Adrenal gland (tissue), 12 donors: ENCODE data around the gene TDO2. TPM values are rescaled to one million over a fixed set of nuclear protein-coding genes. Genes with fewer than 3 reads are reported as not detected.

Experiments used
- DNase-seq, 7 donors: peaks; one replicate each; pipeline ENCODE4 v3.0.0-alpha.2; 2019 to 2020
- H3K27ac ChIP-seq, 5 donors: fragments of 200-600 bp; sonication (generic) in 4 of 5; 1 replicate in 3 of 5; 2 replicates in 2 of 5; pipeline versions ENCODE4 v1.5.1 to v1.8.0; 2016 to 2020; ENCODE audit warnings: mild to moderate bottlenecking in 1 of 5
- H3K27me3 ChIP-seq: fragments of 200-600 bp; 2 replicates; pipeline ENCODE4 v1.8.0; 2021
- H3K36me3 ChIP-seq, 2 donors: fragments of 200-600 bp; replicated peaks in 1 of 2; 1 replicate in 1 of 2; 2 replicates in 1 of 2; pipeline versions ENCODE4 v1.5.1 to v1.8.0; 2018 to 2022
- H3K4me1 ChIP-seq, 2 donors: fragments of 200-600 bp; replicated peaks in 1 of 2; 1 replicate in 1 of 2; 2 replicates in 1 of 2; pipeline versions ENCODE4 v1.5.1 to v1.8.0; 2018 to 2021
- H3K4me3 ChIP-seq, 4 donors: fragments of 200-600 bp; sonication (generic) in 3 of 4; one replicate each; pipeline ENCODE4 v1.5.1; 2016 to 2018
- H3K9me3 ChIP-seq, 3 donors: fragments of 200-600 bp; sonication (generic) in 1 of 3; replicated peaks in 1 of 3; 1 replicate in 2 of 3; 2 replicates in 1 of 3; pipeline versions ENCODE4 v1.5.1 to v1.8.0; 2016 to 2021
- CTCF ChIP-seq, 6 experiments: fragments of 450-650 bp in 4 of 6; fragments of 200-600 bp in 2 of 6; sonication (generic) in 1 of 6; IDR thresholded peaks; 1 replicate in 5 of 6; 2 replicates in 1 of 6; pipeline versions ENCODE4 v1.5.1 to v1.8.0; 2016 to 2021; ENCODE audit warnings: antibody characterized with exemption in 6 of 6, mild to moderate bottlenecking in 2 of 6, moderate library complexity in 1 of 6
- POLR2A ChIP-seq, 2 donors: fragments of 450-650 bp; IDR thresholded peaks; one replicate each; pipeline ENCODE4 v1.6.1; 2017; ENCODE audit warnings: antibody characterized with exemption in 2 of 2, mild to moderate bottlenecking in 2 of 2, moderate library complexity in 1 of 2
- WGBS, 4 donors: extraction: QIAGEN DNeasy Blood & Tissue Kit in 2 of 4; methylation state at CpG; one replicate each; pipeline versions ENCODE4 v1.1.5 to v1.1.7; 2013 to 2017; 5-methylcytosine and 5-hydroxymethylcytosine counted together
- intact Hi-C, 2 donors: fragments of 100-400 bp; cut with DNase I; formaldehyde crosslinking; loops; one replicate each; pipeline versions ENCODE4 v1.14.1 to v1.15.0; 2022 to 2023
- polyA plus RNA-seq, 3 donors: library from polyadenylated mRNA; stranded (reverse); fragments of 200-250 nt in 2 of 3; fragments of 350-450 nt in 1 of 3; fragmentation: Illumina TruSeq in 1 of 3; extraction: RNeasy Lipid Tissue Mini Kit (QIAGEN cat#74804) in 1 of 3; gene quantifications; one replicate each; pipeline ENCODE4 v1.2.3, GENCODE V29; 2013 to 2014
- total RNA-seq, 9 donors: library from RNA; depleted of rRNA in 4 of 9; stranded (reverse); fragments of >200 nt in 4 of 9; fragments of 120-200 nt in 1 of 9; fragmentation: NEBNext Ultra II Directional in 1 of 9; extraction: Animal tissue kit (Norgen Biotek cat#: 25700) in 1 of 9; gene quantifications; one replicate each; pipeline versions ENCODE4 v1.1.0 to v1.2.4, GENCODE V29; 2013 to 2023
- donor health status: healthy with polysubstance abuse.
- donor health status: Bipolar disorder and iron deficiency.
- donor health status: DM: yes; HTN: yes; CAD: no.
- donor health status: DM: no; HTN: no; CAD: no.
- donor health status: DM: no; HTN: no; CAD: no.
- donor health status: DM: yes; HTN: yes; CAD: no.

Gene TDO2
- total and polyA plus RNA-seq, 12 donors: 0.56 to 9.8 (median 2.6) TPM

- DNase-seq: no peak
- H3K9me3 ChIP-seq: peaks cover 0 to 5% (median 0%) of the 10 kb centered on the region in 3 donors
- H3K36me3 ChIP-seq: no peaks in the 10 kb centered on the region
- H3K4me3 ChIP-seq: no peak overlapping the region
- intact Hi-C loops: no loop called here
- TF ChIP-seq POLR2A (IDR thresholded peaks at IDR 0.05): no peak
- no peak for TF ChIP-seq CTCF (IDR thresholded peaks at IDR 0.05)
- no peaks in the 10 kb centered on the region for H3K27me3 ChIP-seq
- H3K27ac ChIP-seq: no peak overlapping the region
- no peaks in the 10 kb centered on the region for H3K4me1 ChIP-seq
- 58 to 66% (median 64%) methylated on average over 4 of the region's 4 CpGs for WGBS, 4 donors
Measured at GRCh38 chr4:155946486-155946885, 43.0 kb downstream of the TDO2 start.

GRCh38 chr4:155948541-155948940 lies 45.0 kb downstream of the TDO2 start:
- H3K27ac ChIP-seq: no peak overlapping the region
- H3K36me3 ChIP-seq: no peaks in the 10 kb centered on the region
- no peak for DNase-seq
- H3K4me3 ChIP-seq: no peak overlapping the region
- H3K4me1 ChIP-seq: peaks cover 0 to 5% of the 10 kb centered on the region in 2 donors
- TF ChIP-seq POLR2A (IDR thresholded peaks at IDR 0.05) (no peak), CTCF (IDR thresholded peaks at IDR 0.05) (no peak)
- intact Hi-C loops: no loop called here
- WGBS, 4 donors: 82 to 84% (median 83%) methylated on average over 1 of the region's 1 CpG
- H3K27me3 ChIP-seq: no peaks in the 10 kb centered on the region
- no peaks in the 10 kb centered on the region for H3K9me3 ChIP-seq

- intact Hi-C loops: loop anchor here (5.0 kb wide), 2 partner anchors 133 to 143 kb away; no protein-coding TSS in a partner anchor
- TF ChIP-seq POLR2A (IDR thresholded peaks at IDR 0.05) (no peak), CTCF (IDR thresholded peaks at IDR 0.05) (no peak)
- Histone ChIP-seq H3K4me3 (no peak overlapping the region), H3K27me3 (no peaks in the 10 kb centered on the region), H3K9me3 (no peaks in the 10 kb centered on the region), H3K36me3 (no peaks in the 10 kb centered on the region), H3K4me1 (peaks cover 0 to 5% of the 10 kb centered on the region in 2 donors), H3K27ac (no peak overlapping the region)
- DNase-seq: no peak
- WGBS, 4 donors: 84 to 92% (median 85%) methylated on average over 6 of the region's 6 CpGs
Measured at GRCh38 chr4:155950461-155950860, 47.0 kb downstream of the TDO2 start.

- Histone ChIP-seq H3K9me3 (no peaks in the 10 kb centered on the region), H3K4me3 (peak overlapping the region in 1 of 4 donors; percentile 4), H3K27ac (peak overlapping the region in 2 of 5 donors; percentile 6 to 99), H3K4me1 (peaks cover 0 to 5% of the 10 kb centered on the region in 2 donors), H3K27me3 (no peaks in the 10 kb centered on the region), H3K36me3 (no peaks in the 10 kb centered on the region)
- intact Hi-C loops: loop anchor here (5.0 kb wide), 2 partner anchors 135 to 145 kb away; no protein-coding TSS in a partner anchor
- TF ChIP-seq CTCF (IDR thresholded peaks at IDR 0.05) (no peak), POLR2A (IDR thresholded peaks at IDR 0.05) (no peak)
- 38 to 47% (median 42%) methylated on average over 6 of the region's 6 CpGs for WGBS, 4 donors
- no peak for DNase-seq
Measured at GRCh38 chr4:155952501-155952901, 49.0 kb downstream of the TDO2 start.
